Small intestine (tissue), 7 donors: Measurements from ENCODE around the gene DERL3. TPM values are rescaled to one million over a fixed set of nuclear protein-coding genes. Genes with fewer than 3 reads are reported as not detected.

Experiments
- DNase-seq, 2 donors: peaks; one replicate each; pipeline versions ENCODE4 v3.0.0 to v3.0.0-alpha.2; 2013
- FAIRE-seq: peaks from 2 replicates; lab custom pipeline; 2012; peaks lifted over from hg19 to GRCh38; lab: Jason Lieb, UNC
- H3K27ac ChIP-seq, 3 donors: one replicate each; pipeline ENCODE4 v1.5.1; 2013; ENCODE audit warnings: low read length in 2 of 3, mild to moderate bottlenecking in 2 of 3, control low read depth in 1 of 3, inconsistent platforms in 1 of 3, low read depth in 1 of 3, moderate library complexity in 1 of 3
- H3K27me3 ChIP-seq, 3 donors: one replicate each; pipeline ENCODE4 v1.6.1; 2013; ENCODE audit warnings: low read length in 3 of 3, inconsistent platforms in 1 of 3; ENCODE audit not compliant: control insufficient read depth in 3 of 3, insufficient read depth in 3 of 3
- H3K36me3 ChIP-seq, 3 donors: one replicate each; pipeline ENCODE4 v1.6.1; 2013; ENCODE audit warnings: low read length in 3 of 3, inconsistent platforms in 1 of 3, low read depth in 1 of 3, mild to moderate bottlenecking in 1 of 3, moderate library complexity in 1 of 3; ENCODE audit not compliant: control insufficient read depth in 3 of 3, insufficient read depth in 2 of 3
- H3K4me1 ChIP-seq, 3 donors: one replicate each; pipeline ENCODE4 v1.6.1; 2013; ENCODE audit warnings: low read length in 2 of 3, inconsistent platforms in 1 of 3, low read depth in 1 of 3, mild to moderate bottlenecking in 1 of 3, moderate library complexity in 1 of 3; ENCODE audit not compliant: control insufficient read depth in 3 of 3, insufficient read depth in 2 of 3
- H3K4me3 ChIP-seq, 3 donors: one replicate each; pipeline ENCODE4 v1.5.1; 2013; ENCODE audit warnings: low read length in 3 of 3, control low read depth in 1 of 3, inconsistent platforms in 1 of 3, low read depth in 1 of 3, mild to moderate bottlenecking in 1 of 3, moderate library complexity in 1 of 3
- H3K9me3 ChIP-seq, 2 donors: one replicate each; pipeline ENCODE4 v1.6.1; 2013; ENCODE audit warnings: low read depth in 1 of 2, low read length in 1 of 2; ENCODE audit not compliant: control insufficient read depth in 2 of 2, insufficient read depth in 1 of 2
- WGBS, 3 donors: extraction: QIAGEN DNeasy Blood & Tissue Kit; methylation state at CpG; one replicate each; pipeline ENCODE4 v1.1.7; 2013; 5-methylcytosine and 5-hydroxymethylcytosine counted together
- polyA plus RNA-seq, 4 donors: library from polyadenylated mRNA; stranded (reverse) in 3 of 4; unstranded in 1 of 4; fragments of 200-250 nt in 3 of 4; fragments of 120-200 nt in 1 of 4; gene quantifications; one replicate each; pipeline versions ENCODE4 v1.2.1 to v1.2.3, GENCODE V29; 2013
- donor health status: healthy with polysubstance abuse.
- donor health status: control.
- donor health status: control.
- donor health status: Bipolar disorder and iron deficiency.
- donor health status: healthy.

DERL3 gene
- polyA plus RNA-seq, 4 donors, result 2.0 to 33.0 (median 14.1) TPM

DNA sequence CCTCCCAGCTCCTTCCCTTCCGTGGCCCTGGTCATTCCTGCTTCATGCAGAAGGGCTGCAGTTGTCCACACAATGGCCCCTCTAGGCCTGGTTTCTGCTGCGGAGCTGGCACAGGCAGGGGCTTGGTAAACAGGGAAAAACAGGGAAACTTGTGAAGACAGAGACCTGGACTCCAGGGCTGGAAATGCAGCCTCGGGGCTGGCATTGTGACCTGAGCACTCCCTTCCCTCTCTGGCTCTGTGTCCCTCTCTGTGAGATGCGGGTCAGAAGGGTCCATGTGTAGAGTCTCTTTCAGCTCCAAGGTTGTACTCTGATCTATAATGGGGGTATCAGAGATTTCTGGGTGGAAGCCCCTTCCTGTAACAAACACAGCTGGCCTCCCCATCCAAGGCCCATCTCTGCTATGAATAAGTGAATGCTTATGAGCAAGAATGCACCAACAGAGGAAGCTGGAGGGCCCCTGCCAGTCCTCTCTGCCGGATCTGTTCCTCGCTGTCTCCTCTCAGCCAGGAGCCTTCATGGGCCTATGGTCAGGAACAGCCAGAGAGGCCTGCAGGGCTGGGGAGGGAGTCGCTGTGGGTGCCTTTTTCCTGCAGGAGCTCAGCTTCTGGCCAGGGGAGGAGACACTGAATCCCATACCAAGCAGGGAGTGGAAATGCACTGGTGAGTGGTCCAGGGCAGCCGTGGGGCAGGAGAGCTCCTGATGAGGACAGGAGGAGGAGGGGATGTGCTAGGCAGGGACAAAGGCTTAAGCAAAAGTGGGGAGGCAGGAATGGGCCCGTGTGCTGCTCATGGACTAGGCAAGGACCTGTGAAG lies 6.7 kb upstream of the DERL3 start:
- H3K4me1 ChIP-seq, result peaks cover 0 to 30% (median 4%) of the 10 kb centered on the region in 3 donors
- WGBS, 3 donors, result 80 to 84% (median 83%) methylated on average over 9 of the region's 9 CpGs
- no peak overlapping the region for H3K4me3 ChIP-seq
- no peaks in the 10 kb centered on the region for H3K36me3 ChIP-seq
- DNase-seq (no peak), FAIRE-seq (no peak)
- H3K9me3 ChIP-seq, result no peaks in the 10 kb centered on the region
- H3K27me3 ChIP-seq, result peaks cover 0 to 12% (median 0%) of the 10 kb centered on the region in 3 donors
- peak overlapping the region in 1 of 3 donors; percentile 61 for H3K27ac ChIP-seq

DNA sequence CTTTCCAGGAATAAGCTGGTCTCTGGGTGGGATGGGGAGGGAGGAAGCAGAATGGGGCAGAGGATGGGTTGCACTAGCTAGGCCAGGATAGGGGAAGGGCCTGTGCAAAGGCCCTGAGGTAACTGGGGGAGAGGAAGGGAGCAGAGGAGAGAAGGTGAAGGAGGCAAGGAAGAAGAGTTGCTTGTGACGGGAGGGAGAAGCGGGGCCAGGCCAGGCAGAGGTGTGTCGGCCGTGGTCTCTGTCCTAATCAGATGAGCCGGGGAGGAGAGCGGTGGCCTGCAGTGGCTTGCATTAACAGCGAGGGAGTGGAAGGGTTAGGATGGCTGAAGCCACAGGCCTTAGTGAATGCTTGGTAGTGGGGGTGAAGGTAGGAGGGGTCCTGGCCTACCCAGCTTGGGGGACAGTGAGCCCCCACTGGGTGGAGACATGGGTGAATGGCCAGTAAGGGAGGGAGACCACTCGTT lies 6.0 kb upstream of the DERL3 start:
- Histone ChIP-seq H3K9me3 (no peaks in the 10 kb centered on the region), H3K36me3 (no peaks in the 10 kb centered on the region), H3K27ac (peak overlapping the region in 1 of 3 donors; percentile 61), H3K4me3 (no peak overlapping the region), H3K4me1 (peaks cover 0 to 26% (median 4%) of the 10 kb centered on the region in 3 donors), H3K27me3 (peaks cover 0 to 9% (median 0%) of the 10 kb centered on the region in 3 donors)
- DNase-seq, result no peak
- 74 to 78% (median 77%) methylated on average over 8 of the region's 8 CpGs for WGBS, 3 donors
- no peak for FAIRE-seq

DNA sequence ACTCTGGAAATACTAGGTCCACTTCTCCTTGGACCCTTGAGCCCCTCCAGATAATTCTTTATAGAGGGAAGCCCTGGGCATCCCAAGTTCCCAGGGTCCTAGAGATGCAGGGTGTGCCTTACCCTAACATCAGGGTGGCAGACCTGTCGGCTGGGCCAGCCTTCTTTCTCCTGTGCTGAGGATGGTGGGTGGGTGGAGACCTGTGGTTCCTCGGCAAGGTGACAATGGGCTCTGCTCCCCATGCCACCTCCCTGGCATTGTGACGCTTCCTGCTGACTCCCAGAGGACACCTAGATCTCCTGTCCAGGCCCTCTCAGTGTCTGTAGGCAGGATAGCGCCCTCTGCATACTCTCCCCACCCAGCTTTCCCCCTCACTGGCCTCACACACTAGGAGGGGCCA lies 3.8 kb upstream of the DERL3 start:
- no peak overlapping the region for H3K27ac ChIP-seq
- H3K9me3 ChIP-seq, result no peaks in the 10 kb centered on the region
- H3K36me3 ChIP-seq, result peaks cover 0 to 5% (median 0%) of the 10 kb centered on the region in 3 donors
- DNase-seq (no peak), FAIRE-seq (no peak)
- no peak overlapping the region for H3K4me3 ChIP-seq
- H3K27me3 ChIP-seq, result peaks cover 0 to 8% (median 0%) of the 10 kb centered on the region in 3 donors
- WGBS, 3 donors, result 69 to 83% (median 70%) methylated on average over 4 of the region's 4 CpGs
- H3K4me1 ChIP-seq, result peaks cover 0 to 34% (median 4%) of the 10 kb centered on the region in 3 donors

DNA sequence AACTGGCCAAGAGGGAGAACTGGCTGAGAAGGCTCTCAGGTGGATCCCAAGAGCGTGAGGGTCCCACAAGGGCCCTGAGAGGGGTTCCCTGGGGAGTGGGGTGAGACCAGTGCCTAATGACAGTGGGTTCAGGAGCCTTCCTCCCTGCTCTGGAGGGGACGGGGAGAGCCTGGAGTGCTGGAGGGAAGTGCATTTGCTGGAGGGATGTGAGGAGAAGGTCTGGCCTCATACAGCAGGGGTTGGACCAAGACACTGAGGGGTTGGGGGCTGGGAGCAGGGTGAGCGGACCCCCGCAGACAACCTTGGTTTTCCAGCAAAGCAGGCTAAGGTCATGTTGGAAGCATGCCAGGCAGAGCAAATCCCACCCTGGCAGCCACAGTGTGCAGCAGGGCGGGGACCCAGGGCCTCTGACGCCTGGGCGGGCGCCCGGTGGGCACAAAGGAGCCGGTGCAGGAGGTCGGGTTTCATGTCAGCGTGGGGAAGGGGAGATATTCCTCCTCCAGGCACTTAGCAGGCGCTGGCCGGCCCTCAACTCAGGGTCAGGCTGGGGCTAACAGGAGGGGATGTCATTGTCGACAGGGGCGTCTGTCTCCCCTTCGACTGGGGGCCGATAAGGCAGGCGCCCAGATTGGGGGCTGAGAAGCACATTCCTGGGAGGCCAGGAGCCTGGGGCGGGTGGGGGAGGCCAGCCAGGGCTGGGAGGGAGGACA lies 3.1 kb upstream of the DERL3 start:
- no peaks in the 10 kb centered on the region for H3K9me3 ChIP-seq
- no peak for DNase-seq
- peaks cover 0 to 29% (median 4%) of the 10 kb centered on the region in 3 donors for H3K4me1 ChIP-seq
- no peak overlapping the region for H3K4me3 ChIP-seq
- H3K27me3 ChIP-seq, result peaks cover 0 to 8% (median 0%) of the 10 kb centered on the region in 3 donors
- H3K27ac ChIP-seq, result no peak overlapping the region
- 80 to 86% (median 86%) methylated on average over 20 of the region's 20 CpGs for WGBS, 3 donors
- no peak for FAIRE-seq
- peaks cover 0 to 12% (median 0%) of the 10 kb centered on the region in 3 donors for H3K36me3 ChIP-seq

DNA sequence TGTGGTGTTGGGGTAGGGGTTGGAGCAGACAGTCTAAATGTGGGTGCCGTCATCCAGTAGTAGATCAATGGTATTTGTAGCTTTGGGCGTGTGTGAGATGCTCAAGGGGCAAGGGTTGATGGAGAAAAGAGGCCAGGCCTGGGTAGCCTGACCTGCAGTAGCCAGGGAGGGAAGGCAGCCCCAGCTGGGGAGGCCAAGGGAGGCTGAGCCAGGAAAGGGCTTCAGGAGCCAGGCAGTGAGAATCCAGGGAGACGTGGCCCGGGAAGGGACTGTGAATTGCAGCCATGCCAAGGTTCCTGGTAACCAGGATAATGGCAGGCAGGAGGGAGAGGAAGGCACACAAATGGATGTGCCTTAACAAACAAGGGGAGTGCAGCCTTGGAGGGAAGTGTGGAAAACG lies 2.5 kb upstream of the DERL3 start:
- H3K4me3 ChIP-seq, result no peak overlapping the region
- 68 to 78% (median 68%) methylated on average over 5 of the region's 5 CpGs for WGBS, 3 donors
- peaks cover 0 to 18% (median 0%) of the 10 kb centered on the region in 3 donors for H3K36me3 ChIP-seq
- H3K4me1 ChIP-seq, result peaks cover 0 to 28% (median 4%) of the 10 kb centered on the region in 3 donors
- peaks cover 0 to 8% (median 0%) of the 10 kb centered on the region in 3 donors for H3K27me3 ChIP-seq
- H3K27ac ChIP-seq, result no peak overlapping the region
- no peak for DNase-seq
- no peak for FAIRE-seq
- no peaks in the 10 kb centered on the region for H3K9me3 ChIP-seq

DNA sequence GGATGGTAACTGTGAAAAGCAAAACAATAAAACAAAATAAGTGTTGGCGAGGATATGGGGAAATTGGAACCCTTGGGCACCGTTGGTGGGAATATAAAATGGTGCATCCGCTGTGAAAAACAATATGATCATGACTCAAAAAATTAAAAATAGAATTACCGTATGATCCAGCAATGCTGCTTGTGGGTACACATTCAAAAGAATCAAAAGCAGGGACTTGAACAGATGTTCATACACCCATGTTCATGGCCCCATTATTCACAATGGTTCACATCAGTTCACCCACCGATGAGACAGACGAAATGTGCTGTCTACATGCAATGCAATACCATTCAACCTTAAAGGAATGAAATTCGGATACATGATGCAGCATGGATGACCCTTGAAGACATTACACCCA lies 1.2 kb upstream of the DERL3 start:
- Histone ChIP-seq H3K4me3 (no peak overlapping the region), H3K27ac (no peak overlapping the region), H3K9me3 (no peaks in the 10 kb centered on the region), H3K27me3 (peaks cover 0 to 8% (median 0%) of the 10 kb centered on the region in 3 donors), H3K36me3 (peaks cover 0 to 31% (median 2%) of the 10 kb centered on the region in 3 donors), H3K4me1 (peaks cover 0 to 22% (median 4%) of the 10 kb centered on the region in 3 donors)
- DNase-seq (no peak), FAIRE-seq (no peak)
- WGBS, 3 donors, result 82 to 83% (median 82%) methylated on average over 7 of the region's 7 CpGs

DNA sequence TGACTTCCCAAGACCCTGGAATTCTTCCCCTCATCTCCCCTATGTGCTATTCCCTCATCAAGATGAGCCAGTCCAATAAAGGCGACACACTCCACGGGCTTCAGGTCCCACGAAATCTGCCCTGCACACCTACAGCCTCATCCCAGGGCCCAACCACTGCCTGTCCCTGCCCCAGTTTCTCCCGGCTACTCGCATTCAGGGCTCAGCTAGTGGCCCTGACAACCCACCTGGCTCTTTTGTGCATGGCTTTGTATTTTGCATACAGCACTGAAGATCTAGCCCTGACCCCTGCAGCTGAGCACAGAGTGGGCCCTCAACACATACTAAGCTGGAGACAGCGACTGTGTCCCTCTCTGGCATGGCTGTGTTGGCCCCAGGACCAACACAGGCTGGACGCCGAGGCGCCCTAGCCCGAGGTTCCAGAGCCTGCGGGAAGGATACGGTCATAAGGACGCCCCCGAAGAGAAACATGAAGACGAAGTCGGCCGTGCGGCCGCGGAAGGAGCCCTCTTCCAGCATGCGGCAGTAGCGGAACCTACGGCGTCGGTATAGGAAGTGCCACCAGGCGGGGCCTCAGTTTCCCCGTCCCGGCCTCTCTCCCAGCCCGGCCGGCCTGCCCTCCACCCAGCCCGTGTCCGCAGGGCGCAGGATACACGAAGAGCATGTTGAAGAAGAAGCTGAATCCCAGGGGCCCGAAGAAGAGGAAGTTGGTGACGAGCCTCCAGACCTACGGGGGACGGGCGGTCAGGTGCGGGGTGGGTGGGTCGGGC lies 710 bp downstream of the DERL3 start:
- Histone ChIP-seq H3K4me3 (peak overlapping the region; percentile 35 to 64 (median 58)), H3K27ac (peak overlapping the region in 1 of 3 donors; percentile 48), H3K9me3 (no peaks in the 10 kb centered on the region), H3K27me3 (peaks cover 0 to 8% (median 0%) of the 10 kb centered on the region in 3 donors), H3K4me1 (peaks cover 0 to 15% (median 0%) of the 10 kb centered on the region in 3 donors), H3K36me3 (peaks cover 3 to 50% (median 6%) of the 10 kb centered on the region in 3 donors)
- DNase-seq (no peak), FAIRE-seq (no peak)
- 25 to 37% (median 32%) methylated on average over 37 to 41 of the region's 41 CpGs for WGBS, 3 donors

DNA sequence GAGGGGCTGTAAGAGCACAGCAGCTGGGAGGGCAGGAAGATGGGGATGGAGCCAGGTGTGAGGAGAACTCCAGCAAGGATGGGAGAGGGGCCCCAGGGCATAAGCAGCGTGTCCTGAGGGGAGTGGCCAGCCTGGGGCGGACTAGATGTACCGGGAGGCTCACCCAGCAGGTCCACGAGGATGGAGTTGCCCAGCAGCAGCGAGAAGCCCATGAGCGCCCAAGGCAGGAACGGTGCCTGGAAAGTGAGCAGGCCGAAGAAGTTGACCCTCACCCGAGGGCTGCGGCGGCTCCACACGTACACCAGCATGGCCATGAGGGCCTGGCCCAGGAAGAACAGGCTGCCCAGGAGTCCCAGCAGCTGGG lies 1.3 kb downstream of the DERL3 start:
- Histone ChIP-seq H3K4me3 (no peak overlapping the region), H3K36me3 (peaks cover 3 to 56% (median 6%) of the 10 kb centered on the region in 3 donors), H3K27ac (no peak overlapping the region), H3K27me3 (peaks cover 0 to 6% (median 0%) of the 10 kb centered on the region in 3 donors), H3K9me3 (no peaks in the 10 kb centered on the region), H3K4me1 (peaks cover 0 to 15% (median 0%) of the 10 kb centered on the region in 3 donors)
- DNase-seq (no peak), FAIRE-seq (no peak)
- WGBS, 3 donors, result 83 to 86% (median 85%) methylated on average over 12 of the region's 12 CpGs
